Prostate gland (tissue), 2 donors: ENCODE data around the gene GIMAP7.
"Not testable (repeated sequence)": the region's sequence is repeated elsewhere in the genome, so short reads cannot be mapped to it uniquely, and the experiment has no call there.

Experiments used
- CTCF ChIP-seq, 4 experiments: fragments of 200-600 bp in 2 of 4; fragments of 450-650 bp in 2 of 4; sonication (generic) in 2 of 4; IDR thresholded peaks; 1 replicate in 3 of 4; 2 replicates in 1 of 4; pipeline ENCODE4 v1.5.1; 2016 to 2019; ENCODE audit warnings: antibody characterized with exemption in 4 of 4, mild to moderate bottlenecking in 2 of 4, moderate library complexity in 2 of 4
- POLR2AphosphoS5 ChIP-seq: sonication (generic); formaldehyde crosslinking; IDR thresholded peaks from one replicate; pipeline ENCODE4 v1.6.1; 2017; ENCODE audit warnings: antibody characterized with exemption

GRCh38 chr7:150493442-150493841 lies 21.2 kb upstream of the GIMAP7 start:
- not testable (repeated sequence) for TF ChIP-seq CTCF (IDR thresholded peaks at IDR 0.05); POLR2AphosphoS5
